Glomerular visceral epithelial cell (primary cell): ENCODE measurements around the gene KCTD21.

Experiments used
- DNase-seq: peaks from one replicate; pipeline ENCODE4 v3.0.0-alpha.2; 2016; ENCODE audit errors: extremely low spot score

KCTD21 gene

GRCh38 chr11:78201096-78201818, 12.8 kb upstream of the KCTD21 start:
- no peak for DNase-seq

- no peak for DNase-seq
Measured at GRCh38 chr11:78200553-78200952, 12.1 kb upstream of the KCTD21 start.

GRCh38 chr11:78200061-78200460, 11.6 kb upstream of the KCTD21 start:
- DNase-seq, result no peak

DNA sequence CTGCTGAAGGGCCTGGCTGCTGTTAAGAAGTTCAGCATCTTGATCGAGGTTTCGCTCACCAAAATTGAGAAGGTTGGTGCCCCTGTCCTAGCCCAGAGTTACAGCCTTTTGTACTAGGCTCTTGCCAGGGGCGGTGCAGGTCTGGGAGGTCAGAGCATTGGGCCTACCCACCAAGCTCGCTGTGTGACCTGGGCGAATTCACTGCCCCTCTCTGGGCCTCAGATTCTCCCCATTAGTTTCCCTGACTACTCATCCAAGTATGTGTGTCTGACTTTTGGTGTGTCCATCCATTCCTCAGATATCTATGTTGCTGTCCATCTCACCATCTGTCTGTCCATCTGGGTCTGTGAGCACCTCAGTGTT, 11.2 kb upstream of the KCTD21 start:
- DNase-seq, result no peak

DNA sequence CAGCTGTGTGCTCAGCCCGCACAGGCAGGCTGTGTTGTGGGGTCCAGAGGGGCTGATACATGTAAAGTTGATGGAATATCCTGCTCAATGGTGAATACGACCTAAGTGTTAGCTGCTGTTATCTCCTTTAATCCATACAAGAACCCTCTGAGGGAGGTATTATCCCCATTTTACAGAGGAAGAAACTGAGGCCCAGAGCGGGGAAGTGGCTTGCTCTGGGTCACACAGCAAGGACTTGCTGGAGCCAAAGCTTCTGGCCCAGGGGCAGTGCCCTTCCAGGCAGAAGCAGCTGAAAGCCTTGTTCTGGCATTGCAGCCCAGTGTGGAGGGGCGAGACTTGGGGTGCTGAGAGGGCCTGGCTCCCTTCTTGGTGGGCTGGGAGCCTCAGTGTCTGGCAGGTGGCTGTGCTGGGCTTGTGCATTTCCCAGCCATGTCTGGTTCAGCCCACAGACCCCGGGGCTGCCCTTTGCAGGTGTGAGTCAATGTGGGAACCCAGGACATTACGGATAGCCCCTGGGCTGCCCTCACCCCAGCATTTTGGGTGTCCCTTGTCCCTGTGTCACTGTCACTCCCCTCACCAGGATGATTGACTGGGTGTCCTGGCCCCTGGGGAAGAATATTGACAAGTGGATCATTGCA, 10.7 kb upstream of the KCTD21 start:
- no peak for DNase-seq

DNA sequence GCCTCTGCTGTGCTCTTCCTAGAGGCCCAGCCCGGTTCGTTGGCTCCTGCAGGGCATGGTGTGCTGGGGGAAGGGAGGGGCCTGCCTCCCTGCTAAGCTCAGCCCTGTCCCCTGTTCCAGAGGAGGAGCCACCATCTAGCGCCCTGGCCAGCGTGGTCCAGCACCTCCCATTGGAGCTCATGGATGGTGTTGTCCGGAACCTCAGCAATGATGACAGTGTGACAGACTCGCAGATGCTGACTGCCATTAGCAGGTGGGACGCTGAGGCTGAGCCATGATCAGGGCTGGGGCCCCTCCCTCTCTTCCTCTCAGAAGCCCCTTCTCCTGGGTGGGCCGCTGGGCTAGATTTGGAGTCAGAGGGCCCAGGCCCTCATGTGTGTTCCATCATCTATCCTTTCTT, 9.4 kb upstream of the KCTD21 start:
- DNase-seq, result no peak

DNA sequence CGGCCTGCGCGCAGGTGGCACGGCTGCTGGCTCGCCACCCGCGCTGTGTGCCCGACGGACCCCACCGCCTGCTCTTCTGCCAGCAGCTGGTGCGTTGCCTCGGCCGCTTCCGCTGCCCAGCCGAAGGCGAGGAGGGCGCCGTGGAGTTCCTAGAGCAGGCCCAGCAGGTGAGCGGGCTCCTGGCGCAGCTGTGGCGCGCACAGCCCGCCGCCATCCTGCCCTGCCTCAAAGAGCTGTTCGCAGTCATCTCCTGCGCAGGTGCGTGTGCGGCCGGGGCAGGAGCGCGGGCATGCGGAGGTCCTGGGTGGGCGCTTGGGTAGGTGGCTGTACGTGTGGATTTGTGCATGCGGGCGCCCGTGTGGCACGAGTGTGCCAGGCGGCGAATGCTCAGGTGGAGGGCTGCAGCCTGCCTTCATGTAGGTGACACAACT, 8.2 kb upstream of the KCTD21 start:
- no peak for DNase-seq

- no peak for DNase-seq
Measured at GRCh38 chr11:78195917-78196560, 7.6 kb upstream of the KCTD21 start.

- DNase-seq, result no peak
Measured at GRCh38 chr11:78194490-78194889, 6.1 kb upstream of the KCTD21 start.

DNA sequence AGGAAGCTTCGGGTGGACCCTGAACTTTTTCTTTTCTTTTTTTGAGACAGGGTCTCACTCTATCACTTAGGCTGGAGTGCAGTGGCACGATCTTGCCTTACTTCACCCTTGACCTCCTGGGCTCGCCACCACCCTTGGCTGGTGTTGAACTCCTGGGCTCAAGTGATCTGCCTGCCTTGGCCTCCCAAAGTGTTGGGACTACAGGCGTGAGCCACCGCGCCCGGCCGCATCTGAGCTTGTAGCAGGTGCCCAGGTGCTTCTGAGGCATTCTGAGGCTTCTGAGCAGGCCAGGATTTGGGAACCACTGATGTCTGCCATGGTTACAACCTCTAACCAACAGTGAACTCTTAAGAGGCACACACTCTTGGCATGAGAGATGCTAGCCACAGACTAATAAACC, 5.4 kb upstream of the KCTD21 start:
- DNase-seq, result no peak

DNA sequence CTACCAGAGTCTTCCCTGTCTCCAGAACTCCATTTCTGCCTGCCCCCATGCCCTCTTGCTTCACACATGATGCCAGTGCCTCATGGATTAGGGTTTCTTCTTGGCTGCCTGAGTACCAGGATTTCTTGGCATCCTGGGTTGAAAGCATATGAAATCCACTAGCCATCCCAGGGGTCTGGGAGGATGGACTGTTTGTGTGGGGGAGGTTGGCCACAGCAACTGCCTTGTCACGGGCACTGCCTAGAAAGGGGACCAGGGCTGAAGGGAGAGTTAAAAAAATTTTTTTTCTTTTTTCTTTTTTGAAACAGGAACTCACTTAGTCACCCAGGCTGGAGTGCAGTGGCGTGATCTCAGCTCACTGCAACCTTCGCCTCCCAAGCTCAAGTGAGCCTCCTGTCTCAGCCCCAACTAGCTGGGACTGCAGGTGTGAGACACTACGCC, 4.5 kb upstream of the KCTD21 start:
- no peak for DNase-seq

GRCh38 chr11:78192223-78192719, 3.8 kb upstream of the KCTD21 start:
- DNase-seq, result no peak

- no peak for DNase-seq
Measured at GRCh38 chr11:78190871-78191538, 2.6 kb upstream of the KCTD21 start.

DNA sequence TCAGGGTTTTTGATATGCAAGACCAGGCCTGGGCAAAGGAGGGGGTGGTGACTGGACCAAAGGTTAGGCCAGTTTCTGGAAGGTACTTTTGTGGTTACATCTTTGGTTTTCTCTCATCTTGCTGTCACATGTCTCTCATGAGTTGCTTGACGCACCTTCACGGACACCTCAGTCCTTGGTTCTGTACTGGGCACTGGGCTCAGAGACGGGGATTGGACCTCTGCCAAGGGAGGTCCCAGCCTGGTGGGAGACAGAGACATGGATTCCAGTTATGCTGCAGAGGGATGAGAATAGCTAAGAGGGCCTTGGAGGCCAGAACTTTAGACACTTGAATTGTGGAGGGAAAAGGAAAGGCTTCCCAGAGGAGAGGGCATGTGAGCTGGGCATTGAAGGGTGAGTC, 1.9 kb upstream of the KCTD21 start:
- no peak for DNase-seq

DNA sequence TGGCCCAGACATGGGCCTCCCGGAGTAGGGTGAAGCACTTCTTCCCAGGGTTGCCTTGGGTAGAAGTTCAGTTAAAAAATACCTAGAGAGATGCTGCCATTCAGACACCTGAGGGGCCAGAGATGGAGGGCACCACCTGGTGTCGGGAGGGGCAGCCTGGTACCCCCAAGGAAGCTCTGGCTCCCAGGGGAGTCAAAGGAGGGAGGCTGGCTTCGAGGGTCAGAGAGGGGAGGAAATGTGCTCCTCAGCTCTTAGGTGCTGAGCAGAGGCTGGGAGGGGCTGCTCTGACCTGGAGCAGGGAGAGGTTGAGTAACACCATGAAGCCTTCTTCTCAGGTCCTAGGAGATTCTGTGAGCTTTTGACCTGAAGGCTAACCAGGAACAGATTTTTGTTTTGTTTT, 1.4 kb upstream of the KCTD21 start:
- DNase-seq, result no peak

DNA sequence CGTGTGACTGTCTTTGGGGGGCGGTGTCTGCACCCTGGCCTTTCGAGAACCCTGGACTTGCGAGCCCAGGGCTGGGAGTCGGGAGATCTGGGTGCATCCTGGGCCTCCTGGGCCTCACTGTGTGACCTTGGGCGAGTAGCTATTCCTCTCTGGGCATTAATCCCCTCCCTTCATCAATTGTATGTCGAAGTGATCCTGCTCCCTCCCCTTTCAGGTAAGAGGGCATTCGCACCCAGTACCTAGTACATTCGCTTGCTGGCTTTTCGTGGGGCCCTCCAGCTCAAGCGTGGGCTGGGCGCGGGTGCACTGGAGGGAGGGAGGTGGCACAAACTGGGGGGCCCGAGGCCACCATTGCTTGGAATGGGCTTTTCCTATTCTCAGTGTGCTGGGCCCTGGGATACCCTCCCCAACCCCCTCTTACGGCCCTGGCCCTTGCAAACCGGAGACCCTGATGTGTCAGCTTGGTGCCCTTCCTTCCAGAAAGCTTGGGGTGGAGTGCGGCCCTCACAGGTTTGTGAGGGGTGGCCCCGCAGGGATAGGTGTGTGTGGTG, 823 bp upstream of the KCTD21 start:
- DNase-seq, result no peak

DNA sequence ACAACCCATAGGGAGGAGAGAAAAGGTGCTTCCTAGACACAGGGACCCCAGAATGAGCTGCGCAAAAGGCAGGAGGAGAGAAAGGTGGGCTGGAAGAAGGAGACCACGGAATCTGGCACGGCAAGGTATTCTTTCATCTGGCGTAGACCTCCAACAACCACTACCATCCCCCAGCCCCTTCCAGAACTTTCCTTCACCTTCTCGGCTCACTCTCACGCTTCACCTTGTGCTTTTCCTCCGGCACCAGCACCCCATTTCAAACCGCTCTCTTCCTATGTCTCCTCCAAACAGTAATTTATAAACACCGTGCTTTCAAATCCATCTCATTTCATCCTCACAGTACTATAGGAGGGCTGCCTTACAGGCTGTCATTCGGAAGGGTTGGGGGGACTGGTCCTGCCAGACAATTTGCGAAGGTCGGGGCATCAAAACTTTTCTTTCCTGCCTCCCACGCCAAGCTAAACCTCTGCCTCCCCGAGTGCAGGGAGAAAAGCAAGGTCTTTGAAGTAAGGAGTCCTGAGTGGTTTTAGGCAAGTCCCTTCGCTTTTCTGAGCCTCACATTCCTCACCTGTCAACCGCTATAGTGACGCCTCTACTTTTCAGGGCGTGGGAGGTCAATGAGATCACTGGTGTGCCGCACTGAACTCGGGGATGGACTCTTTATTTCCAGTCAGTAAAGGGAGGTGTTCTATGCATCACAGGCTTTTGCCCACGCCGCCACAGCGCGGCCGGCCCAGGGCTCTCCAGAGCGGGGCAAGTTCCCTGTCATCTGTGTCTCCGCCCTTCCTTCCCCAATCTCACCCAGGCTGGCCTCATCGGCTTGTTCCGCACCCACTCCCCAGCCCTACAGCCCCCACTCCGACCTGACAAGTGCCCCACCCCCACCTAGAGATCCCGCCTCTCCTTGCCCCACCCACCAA, 800 bp downstream of the KCTD21 start:
- DNase-seq, result no peak

DNA sequence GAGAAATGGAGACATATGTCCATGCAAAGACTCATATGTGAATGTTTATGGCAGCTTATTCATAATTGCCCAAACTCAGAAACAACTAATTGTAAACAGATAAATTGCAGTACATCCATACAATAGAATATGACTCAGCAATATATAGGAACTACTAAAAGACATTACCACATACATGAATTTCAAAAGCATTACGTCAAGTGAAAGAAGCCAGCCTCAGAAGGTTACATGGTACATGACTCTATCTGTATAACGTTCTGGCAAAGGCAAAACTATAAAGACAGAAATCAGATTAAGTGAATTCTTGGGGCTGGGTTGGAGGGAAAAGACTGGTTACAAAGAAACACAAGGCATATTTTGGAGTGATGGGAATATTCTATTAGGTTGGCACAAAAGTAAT, 7.2 kb downstream of the KCTD21 start:
- DNase-seq, result no peak

DNA sequence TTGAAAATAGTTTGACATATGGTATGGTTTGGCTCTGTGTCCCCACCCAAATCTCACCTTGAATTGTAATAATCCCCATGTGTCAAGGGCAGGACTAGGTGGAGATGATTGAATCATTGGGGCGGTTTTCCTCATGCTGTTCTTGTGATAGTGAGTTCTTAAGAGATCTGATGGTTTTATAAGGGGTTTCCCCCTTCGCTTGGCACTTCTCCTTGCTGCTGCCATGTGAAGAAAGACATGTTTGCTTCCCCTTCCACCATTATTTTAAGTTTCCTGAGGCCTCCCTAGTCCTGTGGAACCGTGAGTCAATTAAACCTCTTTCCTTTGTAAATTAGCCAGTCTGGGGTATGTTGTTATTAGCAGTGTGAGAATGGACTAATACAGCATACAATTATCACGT, 7.7 kb downstream of the KCTD21 start:
- DNase-seq, result no peak

DNA sequence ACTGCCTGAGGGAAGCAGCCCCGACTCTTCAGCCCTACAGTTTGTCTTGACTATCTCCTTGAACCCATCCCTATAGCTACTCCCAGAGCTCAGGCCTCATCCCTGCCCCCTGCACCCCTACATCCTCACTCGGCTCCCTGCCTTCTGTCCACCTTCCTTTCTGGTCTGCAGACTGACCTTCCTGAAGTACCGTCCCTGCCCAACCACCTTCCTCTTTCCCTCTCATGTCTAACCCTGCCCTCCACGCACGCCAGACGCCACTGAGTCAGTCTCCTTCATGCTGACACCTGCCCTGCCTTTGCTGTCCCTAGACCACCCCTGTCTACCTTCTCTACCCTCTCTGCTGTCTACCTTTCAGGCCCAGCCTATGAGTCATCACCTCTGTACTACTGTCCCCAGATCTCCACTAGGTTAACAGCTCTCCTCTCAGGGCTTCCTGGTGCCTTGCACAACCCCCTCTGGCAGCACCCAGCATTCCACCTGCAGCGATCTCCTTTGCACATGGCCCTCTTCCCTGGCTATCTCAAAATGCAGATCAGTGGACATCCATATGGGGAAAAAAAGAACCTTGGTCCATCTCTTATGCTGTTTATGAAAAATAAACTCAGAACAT, 8.9 kb downstream of the KCTD21 start:
- DNase-seq, result no peak

GRCh38 chr11:78177216-78177615, 11.2 kb downstream of the KCTD21 start:
- no peak for DNase-seq
